Gastrocnemius medialis (tissue), 4 donors: ENCODE measurements around the gene TEX54.

Source experiments
- POLR2A ChIP-seq, 2 donors: fragments of 450-650 bp; IDR thresholded peaks; one replicate each; pipeline ENCODE4 v1.6.1; 2017; ENCODE audit warnings: antibody characterized with exemption in 2 of 2, mild to moderate bottlenecking in 2 of 2, moderate library complexity in 2 of 2
- TF ChIP-seq, protein P1 (sequence below), 5 experiments: fragments of 450-650 bp in 3 of 5; fragments of 200-600 bp in 2 of 5; sonication (generic) in 2 of 5; IDR thresholded peaks in 4 of 5; conservative IDR thresholded peaks in 1 of 5; 1 replicate in 4 of 5; 2 replicates in 1 of 5; pipeline ENCODE4 v1.5.1; 2016 to 2019; ENCODE audit warnings: antibody characterized with exemption in 5 of 5, mild to moderate bottlenecking in 3 of 5, moderate library complexity in 3 of 5

- TF ChIP-seq, protein P1, sequence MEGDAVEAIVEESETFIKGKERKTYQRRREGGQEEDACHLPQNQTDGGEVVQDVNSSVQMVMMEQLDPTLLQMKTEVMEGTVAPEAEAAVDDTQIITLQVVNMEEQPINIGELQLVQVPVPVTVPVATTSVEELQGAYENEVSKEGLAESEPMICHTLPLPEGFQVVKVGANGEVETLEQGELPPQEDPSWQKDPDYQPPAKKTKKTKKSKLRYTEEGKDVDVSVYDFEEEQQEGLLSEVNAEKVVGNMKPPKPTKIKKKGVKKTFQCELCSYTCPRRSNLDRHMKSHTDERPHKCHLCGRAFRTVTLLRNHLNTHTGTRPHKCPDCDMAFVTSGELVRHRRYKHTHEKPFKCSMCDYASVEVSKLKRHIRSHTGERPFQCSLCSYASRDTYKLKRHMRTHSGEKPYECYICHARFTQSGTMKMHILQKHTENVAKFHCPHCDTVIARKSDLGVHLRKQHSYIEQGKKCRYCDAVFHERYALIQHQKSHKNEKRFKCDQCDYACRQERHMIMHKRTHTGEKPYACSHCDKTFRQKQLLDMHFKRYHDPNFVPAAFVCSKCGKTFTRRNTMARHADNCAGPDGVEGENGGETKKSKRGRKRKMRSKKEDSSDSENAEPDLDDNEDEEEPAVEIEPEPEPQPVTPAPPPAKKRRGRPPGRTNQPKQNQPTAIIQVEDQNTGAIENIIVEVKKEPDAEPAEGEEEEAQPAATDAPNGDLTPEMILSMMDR (IDR thresholded peaks at IDR 0.05 in 4 of 5, conservative IDR thresholded peaks at IDR 0.05 in 1 of 5): no peak
- TF ChIP-seq POLR2A (IDR thresholded peaks at IDR 0.05): no peak
Observed at GRCh38 chr11:62847767-62848314, 15.2 kb upstream of the TEX54 start.
